GM19023 (cell line): Measurements from ENCODE around the gene RNF126.
"Not testable (repeated sequence)": the region's sequence is repeated elsewhere in the genome, so short reads cannot be mapped to it uniquely, and the experiment has no call there.

ENCODE experiments used
- ATAC-seq: cut with Tn5 transposase; IDR thresholded peaks from one replicate; pipeline ENCODE4 v1.9.1; 2021; ENCODE audit warnings: mild to moderate bottlenecking, moderate library complexity; ENCODE audit not compliant: unreplicated experiment

RNF126 gene

DNA sequence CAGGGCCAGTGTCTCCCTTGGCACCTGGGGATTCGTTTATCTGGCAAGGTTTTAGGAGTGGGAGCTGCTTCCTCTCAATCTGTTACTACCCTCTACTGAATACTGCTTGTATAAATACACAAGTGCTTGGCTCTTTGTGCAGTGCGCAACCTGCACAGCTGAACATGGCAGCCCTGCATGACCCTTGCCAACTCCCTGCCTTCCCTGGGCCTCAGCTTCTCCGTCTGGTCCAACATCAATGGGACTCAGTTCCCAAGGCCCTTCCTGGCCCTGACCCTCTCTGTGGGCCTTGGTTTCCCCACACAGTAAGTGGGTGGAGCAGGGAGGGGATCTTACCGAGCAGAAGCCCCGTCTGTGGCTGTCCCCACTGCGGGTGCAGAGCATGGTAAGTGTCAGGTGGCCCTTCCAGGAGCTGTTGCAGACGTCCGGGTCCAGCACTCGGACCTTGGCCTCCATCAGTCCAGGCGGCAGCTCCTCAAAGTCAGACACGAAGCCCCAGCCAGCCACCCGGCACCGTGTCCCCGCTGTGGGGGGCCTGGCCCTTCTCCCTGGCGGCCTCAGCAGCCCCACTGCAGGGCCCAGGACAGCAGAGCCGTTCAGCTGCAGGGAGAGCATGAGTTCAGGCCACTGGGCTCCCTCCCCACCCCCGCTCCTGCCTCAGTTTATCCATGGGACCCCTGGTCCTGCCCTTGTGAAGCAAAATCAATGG is 23.7 kb upstream of the RNF126 start:
- ATAC-seq, result no peak

DNA sequence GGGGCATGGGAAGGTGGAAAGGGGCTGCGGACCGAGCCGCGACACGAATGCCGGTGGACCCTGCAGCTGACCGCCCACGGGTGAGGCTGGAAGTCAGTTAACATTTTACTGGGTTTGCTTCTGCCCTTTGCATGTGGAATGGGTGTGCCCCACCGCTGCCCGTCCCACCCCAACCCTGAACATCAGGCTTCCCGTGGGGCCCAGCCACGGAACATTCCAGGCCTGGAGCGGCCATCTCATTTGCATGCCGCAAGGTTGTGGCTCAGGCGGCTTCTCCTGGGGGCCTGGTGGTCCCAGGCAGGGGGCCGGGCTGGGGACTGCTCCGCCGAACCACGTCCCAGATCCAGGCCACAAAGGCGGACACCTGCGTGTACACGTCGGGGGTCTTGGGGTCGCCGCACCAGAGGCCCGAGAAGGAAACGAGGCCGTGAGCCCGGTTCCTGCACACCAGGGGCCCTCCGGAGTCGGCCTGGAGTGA is 22.5 kb upstream of the RNF126 start:
- ATAC-seq, result no peak

GRCh38 chr19:682678-683320 is 19.8 kb upstream of the RNF126 start:
- ATAC-seq, result no peak

- no peak for ATAC-seq
Observed at GRCh38 chr19:681029-682019, 18.3 kb upstream of the RNF126 start.

DNA sequence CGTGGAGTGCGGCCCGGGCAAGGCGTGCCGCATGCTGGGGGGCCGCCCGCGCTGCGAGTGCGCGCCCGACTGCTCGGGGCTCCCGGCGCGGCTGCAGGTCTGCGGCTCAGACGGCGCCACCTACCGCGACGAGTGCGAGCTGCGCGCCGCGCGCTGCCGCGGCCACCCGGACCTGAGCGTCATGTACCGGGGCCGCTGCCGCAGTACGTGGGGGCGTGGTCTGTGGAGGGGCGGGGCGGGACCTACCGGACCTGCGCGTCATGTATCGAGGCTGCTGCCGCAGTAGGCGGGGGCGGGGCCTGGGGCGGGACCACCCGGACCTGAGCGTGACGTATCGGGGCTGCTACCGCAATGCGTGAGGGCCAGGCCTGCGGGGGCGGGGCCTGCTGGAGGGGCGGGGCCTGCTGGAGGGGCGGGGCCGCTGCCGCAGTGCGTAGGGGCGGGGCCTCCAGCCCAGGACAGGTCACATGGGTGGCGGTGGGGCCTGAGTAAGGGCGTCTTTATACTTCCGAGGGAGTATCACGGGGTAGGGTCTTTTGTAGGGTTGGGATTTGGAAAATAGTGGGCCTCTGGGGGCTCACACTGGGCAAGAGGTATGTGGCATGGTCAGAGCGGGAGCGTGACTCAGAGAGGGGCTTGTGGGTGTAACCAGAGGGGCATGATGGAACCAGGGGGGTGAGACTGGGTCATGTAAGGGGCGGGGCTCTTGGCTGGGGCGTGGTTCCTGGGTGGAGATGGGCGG is 17.4 kb upstream of the RNF126 start:
- ATAC-seq, result peak; percentile 66

- no peak for ATAC-seq
Observed at GRCh38 chr19:679418-680286, 16.6 kb upstream of the RNF126 start.

- ATAC-seq, result no peak
Observed at GRCh38 chr19:678791-679388, 15.9 kb upstream of the RNF126 start.

DNA sequence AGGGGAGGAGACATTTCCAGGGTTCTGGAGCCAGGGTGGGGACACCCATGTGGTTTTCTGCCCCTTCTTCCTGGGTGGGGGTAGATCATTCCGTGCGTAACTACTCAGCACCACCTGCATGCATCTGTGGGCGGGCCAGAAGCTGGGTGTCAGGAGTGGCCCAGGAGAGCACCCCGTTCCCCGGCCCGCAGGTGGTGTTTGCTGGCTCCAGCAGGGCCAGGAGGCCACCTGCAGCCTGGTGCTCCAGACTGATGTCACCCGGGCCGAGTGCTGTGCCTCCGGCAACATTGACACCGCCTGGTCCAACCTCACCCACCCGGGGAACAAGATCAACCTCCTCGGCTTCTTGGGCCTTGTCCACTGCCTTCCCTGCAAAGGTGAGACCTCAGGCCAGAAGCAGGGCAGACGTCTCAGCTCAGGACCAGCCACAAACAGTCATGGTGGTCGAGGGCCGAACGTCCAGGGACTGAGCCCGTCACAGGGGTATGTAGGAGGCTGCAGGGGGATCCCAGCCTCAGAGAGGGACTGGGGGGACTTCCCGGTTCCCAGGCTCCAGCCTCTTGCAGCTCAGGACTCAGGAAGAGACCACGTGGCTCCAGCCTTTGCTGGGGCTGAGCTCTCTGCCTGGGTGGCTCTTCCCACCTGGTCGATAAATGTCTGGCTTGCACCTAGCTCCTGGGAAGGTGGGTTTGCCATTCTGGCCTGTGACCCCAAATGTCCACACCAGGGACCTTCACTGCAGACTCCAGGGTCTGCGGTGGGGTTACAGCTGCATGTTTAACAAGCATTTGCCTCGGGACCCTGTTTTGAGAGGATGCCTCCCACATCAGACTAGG is 14.8 kb upstream of the RNF126 start:
- ATAC-seq, result no peak

- ATAC-seq, result no peak
Observed at GRCh38 chr19:677201-677600, 14.2 kb upstream of the RNF126 start.

GRCh38 chr19:676339-677105 is 13.5 kb upstream of the RNF126 start, which contains the start of gene FSTL3:
FSTL3 (plus strand) TSS chr19:676392; CDS start chr19:676424, 32 bp downstream.
- ATAC-seq, result no peak

- no peak for ATAC-seq
Observed at GRCh38 chr19:676007-676338, 13.0 kb upstream of the RNF126 start.

DNA sequence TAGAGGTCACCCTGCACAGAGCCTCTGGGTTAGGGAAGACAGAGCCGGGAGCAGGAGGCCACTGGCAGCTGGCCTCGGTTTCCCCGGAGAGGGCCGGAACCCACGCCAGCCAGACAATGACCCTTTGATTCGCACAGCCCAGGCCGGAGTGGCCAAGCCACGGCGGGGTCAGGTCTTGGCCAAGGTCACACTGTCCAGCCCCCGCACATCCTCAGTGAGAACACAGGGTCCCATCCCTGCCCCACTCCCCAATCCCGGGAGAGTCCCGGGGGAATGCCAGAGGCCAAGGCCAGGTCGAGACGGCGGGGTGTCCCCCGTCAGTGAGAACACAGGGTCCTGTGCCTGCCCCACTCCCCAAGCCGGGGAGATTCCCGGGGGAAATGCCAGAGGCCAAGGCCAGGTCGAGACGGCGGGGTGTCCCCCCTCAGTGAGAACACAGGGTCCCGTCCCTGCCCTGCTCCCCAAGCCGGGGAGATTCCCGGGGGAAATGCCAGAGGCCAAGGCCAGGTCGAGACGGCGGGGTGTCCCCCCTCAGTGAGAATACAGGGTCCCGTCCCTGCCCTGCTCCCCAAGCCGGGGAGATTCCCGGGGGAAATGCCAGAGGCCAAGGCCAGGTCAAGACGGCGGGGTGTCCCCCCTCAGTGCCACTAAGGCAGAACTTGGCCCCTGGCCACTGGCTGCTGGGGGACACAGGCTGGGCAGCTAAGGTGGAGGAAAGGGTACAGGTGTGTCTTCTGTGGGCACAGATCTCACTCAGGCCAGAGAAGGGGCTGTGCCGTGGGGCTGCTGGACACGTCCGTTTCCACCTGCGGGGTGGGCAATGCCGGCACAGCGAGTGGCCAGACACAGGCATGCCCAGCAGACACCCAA is 11.5 kb upstream of the RNF126 start:
- no peak for ATAC-seq

DNA sequence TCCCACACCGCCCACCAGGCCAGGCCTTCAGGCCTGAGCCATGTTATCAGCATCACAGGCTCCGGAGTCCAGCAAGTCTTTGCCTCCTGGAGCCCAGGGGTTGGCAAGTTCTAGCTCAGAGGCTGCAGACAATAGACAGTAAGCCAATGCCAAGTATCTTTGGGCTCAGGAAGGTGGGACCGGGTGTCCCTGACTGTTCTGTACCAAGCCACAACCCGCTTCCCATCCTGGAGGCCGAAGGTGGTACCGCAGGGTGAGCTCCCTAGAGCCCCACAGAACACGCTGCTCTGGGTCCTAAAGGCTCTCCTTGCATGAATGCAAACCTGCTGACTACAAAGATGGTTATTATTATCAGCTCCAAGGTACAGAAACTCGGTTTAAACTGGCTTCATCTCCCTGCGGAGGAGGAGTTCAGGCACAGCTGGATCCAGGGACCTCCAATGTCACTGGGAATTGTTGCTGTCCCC is 7.6 kb upstream of the RNF126 start:
- ATAC-seq, result no peak

DNA sequence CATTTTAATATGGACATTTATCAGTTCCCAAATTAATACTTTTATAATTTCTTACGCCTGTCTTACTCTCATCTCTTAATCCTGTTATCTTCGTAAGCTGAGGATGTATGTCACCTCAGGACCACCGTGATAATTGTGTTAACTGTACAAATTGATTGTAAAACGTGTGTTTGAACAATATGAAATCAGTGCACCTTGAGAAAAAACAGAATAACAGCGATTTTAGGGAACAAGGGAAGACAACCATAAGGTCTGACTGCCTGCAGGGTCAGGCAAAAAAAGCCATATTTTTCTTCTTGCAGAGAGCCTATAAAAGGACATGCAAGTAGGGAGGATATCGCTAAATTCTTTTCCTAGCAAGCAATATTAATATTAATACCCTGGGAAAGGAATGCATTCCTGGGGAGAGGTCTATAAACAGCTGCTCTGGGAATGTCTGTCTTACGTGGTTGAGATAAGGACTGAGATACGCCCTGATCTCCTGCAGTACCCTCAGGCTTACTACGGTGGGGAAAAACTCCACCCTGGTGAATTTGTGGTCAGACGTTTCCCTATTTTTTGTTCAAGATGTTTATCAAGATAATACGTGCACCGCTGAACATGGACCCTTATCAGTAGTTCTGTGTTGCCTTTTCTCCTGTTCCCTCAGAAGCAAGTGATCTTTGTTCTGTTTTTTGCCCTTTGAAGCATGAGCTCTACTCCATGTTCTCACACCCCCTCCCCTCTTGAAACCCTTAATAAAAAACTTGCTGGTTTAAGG is 5.8 kb upstream of the RNF126 start:
- not testable (repeated sequence) for ATAC-seq

- ATAC-seq, result not testable (repeated sequence)
Observed at GRCh38 chr19:666985-667573, 4.1 kb upstream of the RNF126 start.
